Esophagus squamous epithelium (tissue), 5 donors: ENCODE data around the gene NAGLU. TPM values are rescaled to one million over a fixed set of nuclear protein-coding genes. Genes with fewer than 3 reads are reported as not detected.
"Not testable (repeated sequence)": the region's sequence is repeated elsewhere in the genome, so short reads cannot be mapped to it uniquely, and the experiment has no call there.

Source experiments
- DNase-seq: peaks from one replicate; lab custom pipeline; 2025; lab: John Stamatoyannopoulos, UW
- H3K27ac ChIP-seq, 4 donors: fragments of 200-600 bp; sonication (generic); one replicate each; pipeline ENCODE4 v1.5.1; 2016 to 2019; ENCODE audit warnings: mild to moderate bottlenecking in 1 of 4
- H3K27me3 ChIP-seq, 4 donors: fragments of 200-600 bp; sonication (generic); 1 replicate in 3 of 4; 2 replicates in 1 of 4; pipeline versions ENCODE4 v1.5.1 to v1.6.0; 2017 to 2021; ENCODE audit warnings: antibody characterized with exemption in 1 of 4
- H3K36me3 ChIP-seq, 3 donors: fragments of 200-600 bp; sonication (generic); one replicate each; pipeline ENCODE4 v1.5.1; 2016 to 2019
- H3K4me1 ChIP-seq, 3 donors: fragments of 200-600 bp; sonication (generic); one replicate each; pipeline ENCODE4 v1.5.1; 2017 to 2019
- H3K4me3 ChIP-seq, 4 donors: fragments of 200-600 bp; sonication (generic); 1 replicate in 3 of 4; 2 replicates in 1 of 4; pipeline ENCODE4 v1.5.1; 2016 to 2019; ENCODE audit warnings: mild to moderate bottlenecking in 2 of 4, moderate library complexity in 1 of 4
- H3K9me3 ChIP-seq, 3 donors: fragments of 200-600 bp; sonication (generic); one replicate each; pipeline ENCODE4 v1.5.1; 2016 to 2019
- CTCF ChIP-seq, 6 experiments: fragments of 450-650 bp in 4 of 6; fragments of 200-600 bp in 2 of 6; sonication (generic) in 2 of 6; IDR thresholded peaks; one replicate each; pipeline ENCODE4 v1.5.1; 2016 to 2019; ENCODE audit warnings: antibody characterized with exemption in 6 of 6, mild to moderate bottlenecking in 4 of 6, moderate library complexity in 4 of 6
- POLR2A ChIP-seq, 4 donors: fragments of 450-650 bp; IDR thresholded peaks; one replicate each; pipeline ENCODE4 v1.6.1; 2017; ENCODE audit warnings: antibody characterized with exemption in 4 of 4, mild to moderate bottlenecking in 4 of 4, moderate library complexity in 3 of 4
- WGBS, 2 donors: methylation state at CpG; one replicate each; pipeline ENCODE4 v1.1.5; 2018; 5-methylcytosine and 5-hydroxymethylcytosine counted together
- intact Hi-C: fragments of 100-400 bp; cut with DNase I; formaldehyde crosslinking; loops from one replicate; pipeline ENCODE4 v1.15.0; 2022
- total RNA-seq, 4 donors: library from RNA; depleted of rRNA; stranded (reverse); fragments of >200 nt; gene quantifications; one replicate each; pipeline ENCODE4 v1.1.0, GENCODE V29; 2016
- donor health status: DM: yes; HTN: yes; CAD: no.

Gene NAGLU
- total RNA-seq, 4 donors from 2014 or later: 19.2 to 39.0 (median 26.5) TPM

GRCh38 chr17:42536372-42537155 is 523 bp downstream of the NAGLU start:
- Histone ChIP-seq H3K4me3 (peak overlapping the region; percentile 62 to 77 (median 72)), H3K36me3 (peaks cover 6 to 35% (median 9%) of the 10 kb centered on the region in 3 donors), H3K27ac (peak overlapping the region; percentile 88 to 98 (median 94)), H3K4me1 (peaks cover 21 to 51% (median 23%) of the 10 kb centered on the region in 3 donors), H3K27me3 (no peaks in the 10 kb centered on the region), H3K9me3 (no peaks in the 10 kb centered on the region)
- TF ChIP-seq CTCF (IDR thresholded peaks at IDR 0.05) (peak in 2 of 6 experiments; percentile 17 to 26), POLR2A (IDR thresholded peaks at IDR 0.05) (no peak)
- intact Hi-C loops: no loop called here
- WGBS, 2 donors: 0 to 5% methylated on average over 3 of the region's 65 CpGs
- DNase-seq: no peak

GRCh38 chr17:42537156-42537805 is 1.2 kb downstream of the NAGLU start:
- DNase-seq: no peak
- Histone ChIP-seq H3K4me3 (peak overlapping the region; percentile 62 to 77 (median 72)), H3K9me3 (no peaks in the 10 kb centered on the region), H3K27ac (peak overlapping the region; percentile 88 to 98 (median 94)), H3K36me3 (peaks cover 6 to 42% (median 13%) of the 10 kb centered on the region in 3 donors), H3K27me3 (no peaks in the 10 kb centered on the region), H3K4me1 (peaks cover 20 to 48% (median 21%) of the 10 kb centered on the region in 3 donors)
- no peak for TF ChIP-seq POLR2A (IDR thresholded peaks at IDR 0.05)
- WGBS, 2 donors: 96% methylated on average over 5 of the region's 31 CpGs
- intact Hi-C loops: no loop called here

DNA sequence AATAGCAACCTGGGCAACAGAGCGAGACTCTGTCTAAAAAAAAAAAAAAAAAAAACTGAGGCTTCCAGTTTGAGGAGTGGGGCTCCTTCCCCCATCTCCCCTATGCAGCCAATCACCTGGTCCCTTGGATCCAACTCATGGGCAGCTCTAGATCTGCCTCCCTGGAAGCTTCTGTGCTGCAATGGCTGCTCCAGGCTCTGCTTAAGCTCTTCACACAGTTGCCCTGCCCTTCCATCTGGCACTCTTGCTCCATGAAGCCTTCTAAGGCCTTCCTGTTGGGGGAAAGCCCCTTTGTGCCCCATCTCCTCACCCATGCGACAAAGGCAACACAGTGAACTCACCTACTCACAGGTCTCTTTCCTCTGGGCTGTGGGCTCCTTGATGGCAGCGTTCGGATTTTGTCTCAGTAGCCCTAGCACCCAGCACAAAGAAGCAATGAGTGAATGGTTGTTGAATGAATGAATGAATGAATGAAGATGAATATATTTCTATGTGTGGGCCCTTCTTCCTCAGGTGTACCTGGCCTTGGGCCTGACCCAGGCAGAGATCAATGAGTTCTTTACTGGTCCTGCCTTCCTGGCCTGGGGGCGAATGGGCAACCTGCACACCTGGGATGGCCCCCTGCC is 1.9 kb downstream of the NAGLU start:
- DNase-seq: no peak
- TF ChIP-seq POLR2A (IDR thresholded peaks at IDR 0.05): no peak
- no peak for TF ChIP-seq CTCF (IDR thresholded peaks at IDR 0.05)
- H3K9me3 ChIP-seq: no peaks in the 10 kb centered on the region
- intact Hi-C loops: no loop called here
- peak overlapping the region in 1 of 4 donors; percentile 19 for H3K27ac ChIP-seq
- peaks cover 6 to 49% (median 18%) of the 10 kb centered on the region in 3 donors for H3K36me3 ChIP-seq
- 85 to 91% methylated on average over 3 to 4 of the region's 5 CpGs for WGBS, 2 donors
- no peak overlapping the region for H3K4me3 ChIP-seq
- H3K27me3 ChIP-seq: no peaks in the 10 kb centered on the region
- H3K4me1 ChIP-seq: peaks cover 17 to 41% (median 20%) of the 10 kb centered on the region in 3 donors

DNA sequence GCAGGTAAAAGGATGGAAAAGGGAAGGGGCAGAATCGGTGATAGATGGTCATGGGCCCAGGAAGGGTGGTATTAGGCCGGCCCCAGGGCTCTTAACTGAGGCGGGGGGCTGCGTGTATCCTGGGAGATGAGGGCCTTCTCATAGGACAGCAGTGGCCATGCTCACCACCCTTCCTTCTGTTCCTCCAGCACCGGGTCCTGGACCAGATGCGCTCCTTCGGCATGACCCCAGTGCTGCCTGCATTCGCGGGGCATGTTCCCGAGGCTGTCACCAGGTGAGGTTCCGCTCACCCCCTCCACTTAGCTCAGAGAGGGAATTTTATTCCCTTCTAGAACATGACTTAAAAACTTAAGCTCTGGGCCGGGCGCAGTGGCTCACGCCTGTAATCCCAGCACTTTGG is 2.4 kb downstream of the NAGLU start:
- Histone ChIP-seq H3K4me3 (no peak overlapping the region), H3K9me3 (no peaks in the 10 kb centered on the region), H3K4me1 (peaks cover 17 to 41% (median 20%) of the 10 kb centered on the region in 3 donors), H3K36me3 (peaks cover 6 to 54% (median 23%) of the 10 kb centered on the region in 3 donors), H3K27me3 (no peaks in the 10 kb centered on the region), H3K27ac (peak overlapping the region in 1 of 4 donors; percentile 19)
- 98% methylated on average over 11 of the region's 14 CpGs for WGBS, 2 donors
- TF ChIP-seq POLR2A (IDR thresholded peaks at IDR 0.05) (no peak), CTCF (IDR thresholded peaks at IDR 0.05) (no peak)
- intact Hi-C loops: no loop called here
- no peak for DNase-seq

GRCh38 chr17:42540558-42540957 is 4.5 kb downstream of the NAGLU start:
- Histone ChIP-seq H3K36me3 (peaks cover 6 to 67% (median 27%) of the 10 kb centered on the region in 3 donors), H3K4me1 (peaks cover 11 to 31% (median 12%) of the 10 kb centered on the region in 3 donors)
- H3K9me3 ChIP-seq, H3K4me3 ChIP-seq, DNase-seq, H3K27me3 ChIP-seq, H3K27ac ChIP-seq, intact Hi-C loops: not testable (repeated sequence)
- 86 to 92% methylated on average over 4 of the region's 4 CpGs for WGBS, 2 donors
